ENCODE measurements around the gene SNED1.

GRCh38 chr2:241003369-241003768 is 5.0 kb downstream of the SNED1 start:
- TF ChIP-seq, protein P1, sequence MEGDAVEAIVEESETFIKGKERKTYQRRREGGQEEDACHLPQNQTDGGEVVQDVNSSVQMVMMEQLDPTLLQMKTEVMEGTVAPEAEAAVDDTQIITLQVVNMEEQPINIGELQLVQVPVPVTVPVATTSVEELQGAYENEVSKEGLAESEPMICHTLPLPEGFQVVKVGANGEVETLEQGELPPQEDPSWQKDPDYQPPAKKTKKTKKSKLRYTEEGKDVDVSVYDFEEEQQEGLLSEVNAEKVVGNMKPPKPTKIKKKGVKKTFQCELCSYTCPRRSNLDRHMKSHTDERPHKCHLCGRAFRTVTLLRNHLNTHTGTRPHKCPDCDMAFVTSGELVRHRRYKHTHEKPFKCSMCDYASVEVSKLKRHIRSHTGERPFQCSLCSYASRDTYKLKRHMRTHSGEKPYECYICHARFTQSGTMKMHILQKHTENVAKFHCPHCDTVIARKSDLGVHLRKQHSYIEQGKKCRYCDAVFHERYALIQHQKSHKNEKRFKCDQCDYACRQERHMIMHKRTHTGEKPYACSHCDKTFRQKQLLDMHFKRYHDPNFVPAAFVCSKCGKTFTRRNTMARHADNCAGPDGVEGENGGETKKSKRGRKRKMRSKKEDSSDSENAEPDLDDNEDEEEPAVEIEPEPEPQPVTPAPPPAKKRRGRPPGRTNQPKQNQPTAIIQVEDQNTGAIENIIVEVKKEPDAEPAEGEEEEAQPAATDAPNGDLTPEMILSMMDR (IDR thresholded peaks at IDR 0.05; ENCODE audit: borderline replicate concordance, extremely low read depth, low read length, poor library complexity, severe bottlenecking): no peak
- no peak for TF ChIP-seq EZH2 (IDR thresholded peaks at IDR 0.05; ENCODE audit: borderline replicate concordance, low read depth, low read length, severe bottlenecking)
